Effector memory CD8-positive, alpha-beta T cell (primary cell): ENCODE measurements around the gene DNAH2.
A peak's percentile ranks its signal among the peaks of the same experiment; 100 is the strongest.

Experiments
- ATAC-seq: fragments of 150-1000 bp; cut with Tn5 transposase; replicated peaks from 2 replicates; pipeline ENCODE4 v1.10.0; 2021; ENCODE audit warnings: mild to moderate bottlenecking, moderate library complexity
- DNase-seq, 3 experiments: peaks; one replicate each; pipeline ENCODE4 v3.0.0; 2021
- H3K27ac Mint-ChIP-seq, 2 donors: one replicate each; pipeline ENCODE4 v1.8.0; 2022; ENCODE audit warnings: mild to moderate bottlenecking in 2 of 2, mixed read lengths in 2 of 2, moderate library complexity in 2 of 2
- H3K27me3 Mint-ChIP-seq, 2 donors: one replicate each; pipeline ENCODE4 v1.8.0; 2022; ENCODE audit warnings: mixed read lengths in 2 of 2
- H3K36me3 Mint-ChIP-seq: one replicate; pipeline ENCODE4 v1.8.0; 2022; ENCODE audit warnings: mild to moderate bottlenecking, moderate library complexity, mixed read lengths; ENCODE audit not compliant: insufficient read depth
- H3K4me1 Mint-ChIP-seq, 2 donors: one replicate each; pipeline ENCODE4 v1.8.0; 2022; ENCODE audit warnings: low read depth in 2 of 2, mixed read lengths in 2 of 2
- H3K4me3 Mint-ChIP-seq, 2 donors: one replicate each; pipeline ENCODE4 v1.8.0; 2022; ENCODE audit warnings: mild to moderate bottlenecking in 2 of 2, mixed read lengths in 2 of 2, moderate library complexity in 2 of 2
- H3K9me3 Mint-ChIP-seq, 2 donors: one replicate each; pipeline ENCODE4 v1.8.0; 2022; ENCODE audit warnings: mixed read lengths in 2 of 2
- total RNA-seq, 9 experiments: gene quantifications; one replicate each; lab custom pipeline; 2026; lab: John Stamatoyannopoulos, UW

DNAH2 gene
- 0 to 0.13 (median 0.06) reads per million in 9 experiments for total RNA-seq

DNA sequence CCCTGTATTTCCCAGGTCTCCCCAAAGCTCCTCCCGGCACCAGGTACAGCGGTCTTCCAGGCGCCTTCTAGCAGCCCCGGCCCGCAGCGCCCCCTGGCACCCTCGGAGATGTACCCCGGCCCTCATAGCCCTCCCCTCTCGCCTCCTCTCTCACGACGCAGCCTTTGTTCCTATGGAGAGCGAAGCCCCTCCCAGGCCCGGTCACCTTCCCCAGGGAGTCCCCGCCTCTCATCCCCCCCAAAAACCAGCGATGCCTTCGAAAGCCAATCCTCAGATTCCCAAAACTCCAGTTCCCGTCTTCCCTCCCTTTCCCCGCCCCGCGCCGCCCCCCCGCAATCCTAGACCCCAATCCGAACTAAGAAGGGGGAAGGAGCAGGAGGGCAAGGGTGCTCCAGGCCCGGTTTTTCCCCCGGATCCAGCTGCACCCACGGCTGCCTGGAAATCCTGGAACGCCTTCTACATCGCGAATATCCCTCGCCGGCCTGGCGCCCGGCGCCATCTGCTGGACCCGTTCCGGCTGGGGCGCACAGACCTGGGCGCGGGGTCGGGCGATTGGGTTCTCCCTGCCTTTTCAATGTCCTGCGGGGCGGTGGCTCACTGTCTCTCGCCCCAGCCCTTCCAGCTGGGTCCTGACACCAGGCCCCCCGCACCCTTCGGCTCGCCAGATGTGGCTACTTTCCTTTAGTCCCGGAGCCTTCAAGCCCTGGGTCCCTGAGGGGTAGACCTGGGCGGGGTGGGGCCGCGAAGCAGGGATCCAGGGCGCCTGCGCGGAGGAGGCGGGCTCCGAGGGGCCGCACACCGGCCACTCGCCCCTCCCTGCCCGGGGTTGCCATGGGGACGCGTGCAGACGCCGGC, at the start of gene DNAH2:
DNAH2 (plus strand) TSS at position 844 of the 855 bp plus-strand sequence. CDS start 1,991 bp downstream, outside the sequence.
- no peak for DNase-seq
- Mint-ChIP-seq H3K36me3 (peaks cover 6% of the 10 kb centered on the region), H3K4me1 (peaks cover 15% of the 10 kb centered on the region in 2 donors), H3K27me3 (peaks cover 91 to 100% of the 10 kb centered on the region in 2 donors), H3K27ac (no peak within 1 kb of the TSS), H3K4me3 (peak within 1 kb of the TSS; percentile 68 to 76), H3K9me3 (no peaks in the 10 kb centered on the region)
- peak; percentile 54 for ATAC-seq

- Mint-ChIP-seq H3K4me1 (no peaks in the 10 kb centered on the region), H3K27me3 (no peaks in the 10 kb centered on the region), H3K9me3 (peaks cover 0 to 2% of the 10 kb centered on the region in 2 donors), H3K27ac (peak overlapping the region in 1 of 2 donors; percentile 44), H3K36me3 (peaks cover 54% of the 10 kb centered on the region), H3K4me3 (no peak overlapping the region)
- ATAC-seq, result no peak
- DNase-seq, result no peak
Observed at GRCh38 chr17:7668482-7668881, 49.1 kb upstream of the DNAH2 start.

GRCh38 chr17:7673239-7673638, 44.3 kb upstream of the DNAH2 start:
- Mint-ChIP-seq H3K4me1 (peaks cover 9 to 11% of the 10 kb centered on the region in 2 donors), H3K4me3 (no peak overlapping the region), H3K36me3 (peaks cover 75% of the 10 kb centered on the region), H3K27me3 (no peaks in the 10 kb centered on the region), H3K27ac (no peak overlapping the region), H3K9me3 (peaks cover 0 to 6% of the 10 kb centered on the region in 2 donors)
- no peak for ATAC-seq
- DNase-seq, result no peak

GRCh38 chr17:7674934-7675333, 42.6 kb upstream of the DNAH2 start:
- ATAC-seq, result no peak
- Mint-ChIP-seq H3K9me3 (peaks cover 0 to 6% of the 10 kb centered on the region in 2 donors), H3K4me1 (peaks cover 11 to 12% of the 10 kb centered on the region in 2 donors), H3K36me3 (peaks cover 71% of the 10 kb centered on the region), H3K27ac (no peak overlapping the region), H3K4me3 (no peak overlapping the region), H3K27me3 (no peaks in the 10 kb centered on the region)
- DNase-seq, result no peak

DNA sequence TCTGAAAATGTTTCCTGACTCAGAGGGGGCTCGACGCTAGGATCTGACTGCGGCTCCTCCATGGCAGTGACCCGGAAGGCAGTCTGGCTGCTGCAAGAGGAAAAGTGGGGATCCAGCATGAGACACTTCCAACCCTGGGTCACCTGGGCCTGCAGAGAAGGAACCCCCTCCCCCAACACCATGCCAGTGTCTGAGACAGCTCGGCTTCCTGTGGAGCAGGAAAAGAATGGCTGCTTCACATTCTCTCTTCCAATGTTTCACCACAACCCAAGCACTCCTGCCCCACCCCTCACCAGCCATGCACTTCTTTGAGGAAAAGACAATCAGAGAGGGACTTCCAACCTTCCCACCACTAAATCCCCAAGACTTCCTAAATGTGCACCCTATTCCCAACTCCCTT, 41.0 kb upstream of the DNAH2 start:
- Mint-ChIP-seq H3K9me3 (peaks cover 0 to 6% of the 10 kb centered on the region in 2 donors), H3K4me1 (peaks cover 11 to 13% of the 10 kb centered on the region in 2 donors), H3K4me3 (no peak overlapping the region), H3K36me3 (peaks cover 58% of the 10 kb centered on the region), H3K27ac (peak overlapping the region in 1 of 2 donors; percentile 23), H3K27me3 (no peaks in the 10 kb centered on the region)
- no peak for DNase-seq
- no peak for ATAC-seq

DNA sequence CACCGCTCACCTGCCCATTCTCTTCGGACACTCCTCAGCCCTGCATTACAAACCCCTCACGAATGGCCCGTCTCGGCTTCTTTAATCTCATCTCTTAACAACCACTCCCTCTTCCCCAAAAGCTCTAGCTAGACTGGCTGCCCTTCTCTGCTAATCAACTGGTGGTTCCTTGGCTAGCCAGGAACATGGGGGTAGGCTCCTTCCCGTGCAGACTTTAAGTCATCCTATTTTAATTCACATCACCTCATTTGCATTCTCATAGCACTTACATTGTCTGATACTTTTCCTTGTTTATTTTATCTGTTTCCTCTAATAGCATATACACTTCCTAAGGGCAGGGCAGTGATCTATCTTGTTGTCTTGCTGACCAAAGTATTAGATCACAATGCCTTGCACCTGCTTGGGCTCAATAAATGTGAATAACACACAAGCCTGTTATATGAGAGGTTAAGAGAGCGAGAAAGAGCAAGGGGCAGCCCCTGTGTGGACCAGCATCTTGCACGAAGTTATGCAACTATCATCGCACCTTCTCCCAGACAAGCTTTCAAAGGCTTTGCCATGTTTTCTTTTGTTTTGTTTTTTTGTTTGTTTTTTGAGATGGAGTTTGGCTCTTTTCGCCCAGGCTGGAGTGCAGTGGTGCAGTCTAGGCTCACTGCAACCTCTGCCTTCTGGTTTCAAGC, 40.0 kb upstream of the DNAH2 start:
- Mint-ChIP-seq H3K9me3 (peaks cover 0 to 6% of the 10 kb centered on the region in 2 donors), H3K27me3 (no peaks in the 10 kb centered on the region), H3K4me1 (peaks cover 11 to 13% of the 10 kb centered on the region in 2 donors), H3K27ac (peak overlapping the region; percentile 3 to 23), H3K4me3 (no peak overlapping the region), H3K36me3 (peaks cover 53% of the 10 kb centered on the region)
- DNase-seq (no peak), ATAC-seq (no peak)

- Mint-ChIP-seq H3K36me3 (peaks cover 44% of the 10 kb centered on the region), H3K4me1 (peaks cover 23 to 35% of the 10 kb centered on the region in 2 donors), H3K9me3 (no peaks in the 10 kb centered on the region), H3K4me3 (peak overlapping the region; percentile 82 to 88), H3K27me3 (no peaks in the 10 kb centered on the region), H3K27ac (peak overlapping the region; percentile 98)
- ATAC-seq (no peak), DNase-seq (no peak)
Observed at GRCh38 chr17:7684851-7685532, 32.6 kb upstream of the DNAH2 start.

DNA sequence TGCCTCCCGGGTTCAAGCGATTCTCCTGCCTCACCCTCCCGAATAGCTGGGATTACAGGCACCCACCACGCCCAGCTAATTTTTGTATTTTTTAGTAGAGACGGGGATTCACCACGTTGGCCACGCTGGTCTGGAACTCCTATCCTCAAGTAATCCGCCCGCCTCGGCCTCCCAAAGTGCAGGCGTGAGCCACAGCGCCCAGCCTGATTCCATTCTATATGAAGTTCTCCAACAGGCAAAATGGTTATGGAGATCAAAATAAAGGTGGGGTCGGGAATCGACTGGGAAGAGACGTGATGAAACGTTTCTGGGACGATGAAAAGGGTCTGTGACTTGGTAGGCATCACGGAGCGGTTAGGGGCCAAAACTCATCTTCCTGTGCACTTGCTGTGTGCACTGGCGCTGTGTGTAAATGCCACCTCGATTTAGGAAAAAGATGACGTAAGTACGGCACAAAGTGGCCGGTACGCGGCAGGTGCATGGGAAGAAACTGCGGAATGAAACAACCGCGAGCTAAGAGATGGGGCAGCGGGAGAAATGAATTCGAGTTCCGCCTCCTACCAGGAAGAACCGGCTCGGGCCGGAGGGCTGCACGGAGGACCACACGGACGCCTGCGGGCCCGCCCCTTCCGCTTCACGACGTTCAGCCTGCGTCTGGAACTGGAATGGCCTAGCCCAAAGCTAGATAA, 31.9 kb upstream of the DNAH2 start:
- Mint-ChIP-seq H3K4me1 (peaks cover 25 to 38% of the 10 kb centered on the region in 2 donors), H3K4me3 (peak overlapping the region; percentile 82 to 88), H3K27ac (peak overlapping the region; percentile 98), H3K27me3 (no peaks in the 10 kb centered on the region), H3K36me3 (peaks cover 46% of the 10 kb centered on the region), H3K9me3 (no peaks in the 10 kb centered on the region)
- peak; percentile 66 for ATAC-seq
- DNase-seq, result peak; percentile 85 to 89 (median 86)

DNA sequence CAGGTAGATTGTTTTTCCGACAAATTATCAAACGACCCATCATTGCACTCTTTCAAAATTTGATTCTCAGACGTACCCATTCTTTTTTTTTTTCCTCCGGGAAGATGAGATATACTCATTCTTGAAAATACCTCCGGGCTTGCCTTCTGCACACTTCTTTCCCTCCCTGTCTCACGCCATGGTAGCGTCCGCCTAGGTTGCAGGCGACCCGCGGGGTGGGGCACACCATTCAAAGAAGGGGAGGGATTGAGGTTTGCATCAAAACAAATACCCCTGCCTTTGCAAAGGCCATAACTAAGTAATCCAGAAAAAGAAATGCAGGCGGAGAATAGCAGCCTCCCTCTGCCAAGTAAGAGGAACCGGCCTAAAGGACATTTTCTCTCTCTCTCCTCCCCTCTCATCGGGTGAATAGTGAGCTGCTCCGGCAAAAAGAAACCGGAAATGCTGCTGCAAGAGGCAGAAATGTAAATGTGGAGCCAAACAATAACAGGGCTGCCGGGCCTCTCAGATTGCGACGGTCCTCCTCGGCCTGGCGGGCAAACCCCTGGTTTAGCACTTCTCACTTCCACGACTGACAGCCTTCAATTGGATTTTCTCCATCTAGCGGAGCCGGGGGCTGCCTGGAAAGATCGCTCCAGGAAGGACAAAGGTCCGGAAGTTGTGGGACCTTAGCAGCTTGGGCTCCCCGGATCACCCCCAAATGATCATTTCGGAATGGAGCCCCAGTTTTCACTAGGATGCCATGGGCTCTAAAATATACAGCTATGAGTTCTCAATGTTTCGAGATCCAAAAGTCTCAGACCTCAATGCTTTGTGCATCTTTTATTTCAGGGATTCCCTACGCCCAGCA, 31.1 kb upstream of the DNAH2 start:
- Mint-ChIP-seq H3K27ac (peak overlapping the region; percentile 98), H3K36me3 (peaks cover 52% of the 10 kb centered on the region), H3K4me3 (peak overlapping the region; percentile 82 to 88), H3K9me3 (no peaks in the 10 kb centered on the region), H3K4me1 (peaks cover 25 to 38% of the 10 kb centered on the region in 2 donors), H3K27me3 (no peaks in the 10 kb centered on the region)
- DNase-seq (peak; percentile 76 to 87 (median 78)), ATAC-seq (peak; percentile 49)

DNA sequence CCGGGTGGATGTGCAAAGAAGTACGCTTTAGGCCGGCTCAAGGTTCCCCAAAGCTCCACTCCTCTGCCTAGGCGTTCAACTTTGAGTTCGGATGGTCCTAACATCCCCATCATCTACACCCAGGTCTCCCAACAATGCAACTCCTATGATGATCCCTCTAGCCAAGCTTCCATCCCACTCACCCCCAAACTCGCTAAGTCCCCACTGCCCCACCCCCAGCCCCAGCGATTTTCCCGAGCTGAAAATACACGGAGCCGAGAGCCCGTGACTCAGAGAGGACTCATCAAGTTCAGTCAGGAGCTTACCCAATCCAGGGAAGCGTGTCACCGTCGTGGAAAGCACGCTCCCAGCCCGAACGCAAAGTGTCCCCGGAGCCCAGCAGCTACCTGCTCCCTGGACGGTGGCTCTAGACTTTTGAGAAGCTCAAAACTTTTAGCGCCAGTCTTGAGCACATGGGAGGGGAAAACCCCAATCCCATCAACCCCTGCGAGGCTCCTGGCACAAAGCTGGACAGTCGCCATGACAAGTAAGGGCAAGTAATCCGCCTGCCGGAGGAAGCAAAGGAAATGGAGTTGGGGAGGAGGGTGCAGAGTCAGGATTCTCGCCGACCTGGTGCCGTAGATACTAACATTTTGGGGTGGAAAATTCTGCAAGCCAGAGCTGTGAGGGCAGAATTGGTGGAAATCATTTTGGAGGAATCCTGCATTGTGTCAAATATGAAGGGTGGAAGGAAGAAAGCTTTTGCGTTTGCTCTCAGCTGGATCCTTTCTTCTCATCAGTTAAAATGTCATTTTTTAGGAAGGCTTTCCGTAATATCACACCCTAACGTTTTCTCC, 30.3 kb upstream of the DNAH2 start, which contains the start of gene TP53:
TP53 (minus strand) TSS at position 419 of the 836 bp plus-strand sequence. CDS start 10,896 bp downstream, outside the sequence.
- Mint-ChIP-seq H3K27ac (peak within 1 kb of the TSS; percentile 98), H3K4me3 (peak within 1 kb of the TSS; percentile 82 to 88), H3K36me3 (peaks cover 51% of the 10 kb centered on the region), H3K27me3 (no peaks in the 10 kb centered on the region), H3K4me1 (peaks cover 25 to 38% of the 10 kb centered on the region in 2 donors), H3K9me3 (no peaks in the 10 kb centered on the region)
- DNase-seq (peak; percentile 84 to 89 (median 87)), ATAC-seq (peak; percentile 54)
